GM12878 (cell line): ENCODE results near the gene GET3. TPM values are rescaled to one million over a fixed set of nuclear protein-coding genes. Genes with fewer than 3 reads are reported as not detected.

ENCODE experiments used
- ATAC-seq: fragments of 200-7000 bp; cut with Tn5 transposase; 3 replicates; pipeline ENCODE4 v1.9.1; 2020; ENCODE audit warnings: mild to moderate bottlenecking, moderate library complexity
- BruUV-seq: library from RNA; stranded (reverse); fragments of 400-500 nt; replicated peaks from 2 replicates; lab custom pipeline; 2021; lab: Mats Ljungman, UMichigan
- CTCF ChIA-PET: fragments of 300-600 bp; sonication (Branson Sonifier 250); formaldehyde crosslinking; extraction: SDS; loops from one replicate; lab custom pipeline; 2021; ENCODE audit warnings: inconsistent platforms; lab: Yijun Ruan, JAX
- POLR2A ChIA-PET: fragments of 350-600 bp; formaldehyde crosslinking; extraction: SDS; loops from one replicate; lab custom pipeline; 2021; ENCODE audit warnings: inconsistent platforms; lab: Charles Lee
- RAD21 ChIA-PET: fragments of 300-600 bp; sonication (Branson Sonifier 250); formaldehyde crosslinking; loops from one replicate; lab custom pipeline; 2023; ENCODE audit warnings: antibody characterized with exemption; ENCODE audit not compliant: unreplicated experiment; lab: Charles Lee
- SMC1A ChIA-PET: fragments of 300-600 bp; sonication (Branson Sonifier 250); formaldehyde crosslinking; loops from one replicate; lab custom pipeline; 2023; ENCODE audit not compliant: unreplicated experiment, uncharacterized antibody; lab: Charles Lee
- DNase-seq: peaks from one replicate; pipeline ENCODE4 v3.0.0-alpha.2; 2011; ENCODE audit warnings: low read depth, low spot score
- FAIRE-seq: peaks from 3 replicates; lab custom pipeline; 2011; peaks lifted over from hg19 to GRCh38; lab: Jason Lieb, UNC
- H2AFZ ChIP-seq: 2 replicates; pipeline ENCODE4 v1.6.0; 2011; ENCODE audit warnings: low read depth, low read length, control low read depth; ENCODE audit not compliant: control insufficient read depth
- H3K27ac ChIP-seq: 2 replicates; pipeline ENCODE4 v1.5.1; 2011; ENCODE audit warnings: control low read depth; ENCODE audit not compliant: control insufficient read depth, insufficient read depth
- H3K27me3 ChIP-seq, 2 experiments: replicated peaks in 1 of 2; 2 replicates each; pipeline versions ENCODE4 v1.6.0 to v1.6.1; 2011; ENCODE audit warnings: low read length in 1 of 2; ENCODE audit not compliant: control insufficient read depth in 2 of 2, insufficient read depth in 2 of 2
- H3K36me3 ChIP-seq, 2 experiments: 2 replicates each; pipeline ENCODE4 v1.5.1; 2011; ENCODE audit warnings: low read length in 1 of 2; ENCODE audit not compliant: control insufficient read depth in 2 of 2, insufficient read depth in 2 of 2
- H3K4me1 ChIP-seq: 2 replicates; pipeline ENCODE4 v1.6.1; 2011; ENCODE audit warnings: mild to moderate bottlenecking, low read length, moderate library complexity, mixed read lengths; ENCODE audit not compliant: control insufficient read depth, insufficient read depth
- H3K4me2 ChIP-seq: 2 replicates; pipeline ENCODE4 v1.6.0; 2011; ENCODE audit warnings: control low read depth; ENCODE audit not compliant: control insufficient read depth, insufficient read depth
- H3K4me3 ChIP-seq: fragments of 200-600 bp; sonication (generic); 2 replicates; pipeline ENCODE4 v1.5.1; 2016
- H3K79me2 ChIP-seq: 2 replicates; pipeline ENCODE4 v1.6.0; 2011; ENCODE audit warnings: low read length; ENCODE audit not compliant: control insufficient read depth, insufficient read depth
- H3K9ac ChIP-seq: 2 replicates; pipeline ENCODE4 v1.8.0; 2011; ENCODE audit warnings: low read length, control low read depth, mixed read lengths; ENCODE audit not compliant: control insufficient read depth, insufficient read depth
- H3K9me3 ChIP-seq: replicated peaks from 3 replicates; pipeline ENCODE4 v1.5.1; 2011; ENCODE audit warnings: mild to moderate bottlenecking, low read length; ENCODE audit not compliant: control insufficient read depth, insufficient read depth
- H4K20me1 ChIP-seq: 2 replicates; pipeline ENCODE4 v1.6.0; 2011; ENCODE audit not compliant: control insufficient read depth, insufficient read depth
- CBX5 ChIP-seq: sonication (generic); IDR thresholded peaks from 2 replicates; pipeline ENCODE4 v1.6.1; 2016; ENCODE audit warnings: low read depth, moderate library complexity, mild to moderate bottlenecking, inconsistent platforms
- CEBPZ ChIP-seq: fragments of 150-350 bp; IDR thresholded peaks from 2 replicates; pipeline ENCODE4 v1.6.1; 2016; ENCODE audit warnings: low read depth, low read length
- E2F4 ChIP-seq: IDR thresholded peaks from 2 replicates; pipeline ENCODE4 v1.6.1; 2012; ENCODE audit warnings: low read depth, low read length, improper control_type of control experiment
- E4F1 ChIP-seq: fragments of 450-650 bp; IDR thresholded peaks from 2 replicates; pipeline ENCODE4 v1.6.1; 2018; ENCODE audit warnings: borderline replicate concordance, mild to moderate bottlenecking; ENCODE audit not compliant: partially characterized antibody
- EZH2 ChIP-seq: IDR thresholded peaks from 2 replicates; pipeline ENCODE4 v1.6.1; 2012; ENCODE audit warnings: low read depth, mild to moderate bottlenecking, control low read depth, inconsistent platforms, low read length, borderline replicate concordance; ENCODE audit not compliant: control insufficient read depth
- FOS ChIP-seq: IDR thresholded peaks from 3 replicates; pipeline ENCODE4 v1.6.1; 2011; ENCODE audit warnings: borderline replicate concordance; ENCODE audit not compliant: insufficient read length; ENCODE audit errors: extremely low read depth
- HCFC1 ChIP-seq: fragments of 150-350 bp; IDR thresholded peaks from 2 replicates; pipeline ENCODE4 v1.6.1; 2014; ENCODE audit warnings: low read length
- MAX ChIP-seq: IDR thresholded peaks from 2 replicates; pipeline ENCODE4 v1.6.1; 2012; ENCODE audit warnings: low read depth, low read length, improper control_type of control experiment
- PAX8 ChIP-seq: fragments of 450-650 bp; IDR thresholded peaks from 2 replicates; pipeline ENCODE4 v1.6.1; 2017; ENCODE audit warnings: mild to moderate bottlenecking, moderate library complexity
- POLR2A ChIP-seq: IDR thresholded peaks from 2 replicates; pipeline ENCODE4 v1.6.1; 2011; ENCODE audit warnings: low read depth, mild to moderate bottlenecking, low read length
- SMAD1 ChIP-seq: fragments of 450-650 bp; IDR thresholded peaks from 2 replicates; pipeline ENCODE4 v1.6.1; 2018; ENCODE audit warnings: mild to moderate bottlenecking, low read depth; ENCODE audit not compliant: partially characterized antibody
- STAT3 ChIP-seq: IDR thresholded peaks from 2 replicates; pipeline ENCODE4 v1.6.1; 2011; ENCODE audit warnings: low read depth, low read length, improper control_type of control experiment
- TBL1XR1 ChIP-seq: IDR thresholded peaks from 2 replicates; pipeline ENCODE4 v1.6.1; 2012; ENCODE audit warnings: low read depth, low read length, improper control_type of control experiment
- ZBED1 ChIP-seq: IDR thresholded peaks from 2 replicates; pipeline ENCODE4 v1.6.1; 2016; ENCODE audit warnings: borderline replicate concordance
- ZSCAN29 ChIP-seq: fragments of 450-650 bp; IDR thresholded peaks from 2 replicates; pipeline ENCODE4 v1.6.1; 2017; ENCODE audit warnings: mild to moderate bottlenecking, moderate library complexity
- WGBS: methylation state at CpG from one replicate; pipeline ENCODE4 v1.1.6; 2016; ENCODE audit warnings: low lambda C conversion rate; ENCODE audit not compliant: insufficient replicate concordance, insufficient coverage; ENCODE audit errors: missing lambda C conversion rate; 5-methylcytosine and 5-hydroxymethylcytosine counted together
- in situ Hi-C: fragments of 300-500 bp; cut with MboI; formaldehyde crosslinking; loops from 9 replicates; pipeline ENCODE4 v1.14.3; 2018; ENCODE audit warnings: mixed read lengths
- intact Hi-C: fragments of 100-400 bp; cut with micrococcal nuclease; formaldehyde crosslinking; loops from one replicate; pipeline ENCODE4 v1.14.2; 2022; ENCODE audit not compliant: unreplicated experiment
- polyA plus RNA-seq, 11 experiments: library from polyadenylated mRNA; depleted of rRNA in 4 of 11; unstranded in 6 of 11; stranded (reverse) in 5 of 11; fragments of >200 nt; fragmentation: Nextera tagmentation in 4 of 11; fragmentation: Illumina TruSeq in 1 of 11; extraction: Ambion mirVana in 4 of 11; extraction: Trizol in 1 of 11; gene quantifications; 1 replicate in 1 of 11; 2 replicates in 10 of 11; pipeline versions ENCODE4 v1.2.1 to v1.2.3, GENCODE V29; 2011 to 2016; ENCODE audit warnings: inconsistent platforms in 2 of 11, missing spikeins in 2 of 11, low read depth in 1 of 11
- total RNA-seq, 4 experiments: library from RNA; depleted of rRNA in 3 of 4; stranded (reverse); fragments of >200 nt in 3 of 4; fragmentation: Illumina TruSeq in 1 of 4; extraction: Trizol in 1 of 4; gene quantifications; 2 replicates each; pipeline versions ENCODE4 v1.2.1 to v1.2.3, GENCODE V29; 2013 to 2021

The GET3 gene
- total and polyA plus RNA-seq, 10 of the 15 experiments (the other 5 are each of a cell fraction or from before 2014, with no cell fraction given) = 14.5 to 144 (median 97.2) TPM

GRCh38 chr19:12793290-12794195 lies 56.2 kb downstream of the GET3 start:
- Histone ChIP-seq H3K27ac (peak overlapping the region; percentile 95), H3K79me2 (peaks cover 36% of the 10 kb centered on the region), H3K4me1 (peaks cover 25% of the 10 kb centered on the region), H2AFZ (no peak overlapping the region; the same call in none of the 2 replicates), H4K20me1 (no peaks in the 10 kb centered on the region), H3K4me3 (peak overlapping the region; percentile 87), H3K36me3 (no peaks in the 10 kb centered on the region), H3K4me2 (peak overlapping the region; percentile 97), H3K27me3 (no peaks in the 10 kb centered on the region), H3K9me3 (no peaks in the 10 kb centered on the region; the same call in 2 of the 3 replicates), H3K9ac (peak overlapping the region; percentile 95)
- ChIA-PET CTCF (interaction anchor here (1.1 to 12.9 kb wide), 5 partner anchors 10 to 55 kb away, joined by 3 to 537 read pairs (median 3); partner anchors contain the start of gene HOOK2), SMC1A (interaction anchor here (1.2 to 11.5 kb wide), 6 partner anchors 14 to 59 kb away, joined by 3 to 240 read pairs (median 4); partner anchors contain the start of gene TRIR), POLR2A (interaction anchor here (0.6 to 8.2 kb wide), 14 partner anchors 9 to 183 kb away, joined by 3 to 303 read pairs (median 4); partner anchors contain the start of genes GCDH, GET3, HOOK2 and MAN2B1), RAD21 (interaction anchor here (0.7 to 11.4 kb wide), 4 partner anchors 11 to 54 kb away, joined by 3 to 303 read pairs (median 10); partner anchors contain the start of gene HOOK2)
- in situ Hi-C loops (no loop called here), intact Hi-C loops (loop anchor here (1.0 kb wide), 1 partner anchor 112 kb away; the partner anchor contains the start of gene DHPS)
- DNase-seq (peak; percentile 81), ATAC-seq (peak; percentile 30), FAIRE-seq (no peak)
- BruUV-seq = no TSS peak
- 2% methylated on average over 71 of the region's 81 CpGs for WGBS
- TF ChIP-seq CBX5 (no peak), E2F4 (peak; percentile 53; the same call in 1 of the 2 replicates), HCFC1 (peak; percentile 34; the same call in 1 of the 2 replicates), ZSCAN29 (no peak), POLR2A (peak; percentile 89), CEBPZ (no peak), SMAD1 (peak; percentile 74), MAX (peak; percentile 93), ZBED1 (no peak), EZH2 (no peak), PAX8 (no peak), E4F1 (no peak), TBL1XR1 (peak; percentile 72), FOS (no peak), STAT3 (peak; percentile 70; the same call in 1 of the 2 replicates)
